ENCODE measurements around the gene LMNA.

- TF ChIP-seq FOXM1 (IDR thresholded peaks at IDR 0.05; ENCODE audit: borderline replicate concordance) = no peak
- no peak for TF ChIP-seq SP1 (IDR thresholded peaks at IDR 0.05)
- TF ChIP-seq ARNT (IDR thresholded peaks at IDR 0.05) = no peak
- no peak for TF ChIP-seq FOXA1 (IDR thresholded peaks at IDR 0.05)
- TF ChIP-seq BHLHE40 (IDR thresholded peaks at IDR 0.05; ENCODE audit: borderline replicate concordance) = no peak
- no peak for TF ChIP-seq LEF1 (IDR thresholded peaks at IDR 0.05; ENCODE audit: borderline replicate concordance)
- no peak for TF ChIP-seq ZNF384 (IDR thresholded peaks at IDR 0.05)
- no peak for TF ChIP-seq FOXK2 (IDR thresholded peaks at IDR 0.05)
- TF ChIP-seq CTBP1 (IDR thresholded peaks at IDR 0.05; ENCODE audit: borderline replicate concordance) = no peak
- no peak for TF ChIP-seq NFRKB (IDR thresholded peaks at IDR 0.05)
- no peak for TF ChIP-seq SUZ12 (IDR thresholded peaks at IDR 0.05)
- TF ChIP-seq ELF4 (IDR thresholded peaks at IDR 0.05) = no peak
- no peak for TF ChIP-seq L3MBTL2 (conservative IDR thresholded peaks at IDR 0.05)
These were observed 32.4 kb downstream of the LMNA start for GRCh38 chr1:156146769-156147405.
